PC-3 (cell line): ENCODE results near the gene RDX.

Source experiments
- EZH2 ChIP-seq: fragments of 300-600 bp; sonication (generic); IDR thresholded peaks from one replicate; pipeline ENCODE4 v1.6.1; 2017; ENCODE audit warnings: antibody characterized with exemption, mild to moderate bottlenecking, low read length; ENCODE audit not compliant: unreplicated experiment
- EZH2phosphoT487 ChIP-seq: fragments of 300-600 bp; sonication (generic); IDR thresholded peaks from 2 replicates; pipeline ENCODE4 v1.6.1; 2018; ENCODE audit warnings: mild to moderate bottlenecking, antibody characterized with exemption, low read length, borderline replicate concordance
- TF ChIP-seq, protein P1 (sequence below): fragments of 300-600 bp; sonication (generic); conservative IDR thresholded peaks from 2 replicates; pipeline ENCODE4 v1.5.1; 2017; ENCODE audit warnings: antibody characterized with exemption, low read depth, mild to moderate bottlenecking, low read length

DNA sequence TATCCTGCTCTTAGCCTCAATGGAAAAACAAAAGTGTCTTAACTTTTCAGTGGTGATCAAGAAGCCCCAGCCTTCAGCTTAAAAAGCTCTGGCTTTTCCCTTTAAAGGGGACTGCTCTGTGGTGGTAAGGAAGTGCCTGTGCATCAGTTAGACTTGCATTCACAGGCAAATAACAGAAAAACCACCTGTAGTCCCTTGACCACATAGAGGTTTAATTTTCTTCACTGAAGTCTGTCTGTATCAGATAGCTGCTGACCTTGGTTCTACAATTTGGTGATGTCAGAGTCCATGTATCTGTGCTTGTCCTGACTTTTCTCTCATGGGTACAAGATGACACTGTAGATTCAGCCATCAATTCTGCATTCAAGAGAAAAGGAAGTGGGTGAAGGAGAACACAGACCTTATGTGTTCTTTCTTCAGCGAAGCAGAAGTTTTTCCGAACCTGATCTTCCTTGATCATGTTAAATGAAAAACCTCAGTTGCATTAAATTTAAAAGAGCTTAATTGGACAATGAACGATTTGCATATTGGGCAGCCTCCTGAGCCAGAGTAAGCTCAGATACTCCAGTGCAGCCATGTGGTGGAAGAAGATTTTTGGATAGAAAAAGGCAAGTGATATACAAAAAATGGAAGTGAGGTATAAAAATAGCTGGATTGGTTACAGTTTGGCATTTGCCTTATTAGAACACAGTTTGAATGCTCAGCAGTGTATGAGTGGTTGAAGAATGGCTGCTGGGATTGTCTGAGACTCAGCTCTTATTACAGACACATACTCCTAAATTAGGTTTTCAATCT lies 43.2 kb upstream of the RDX start:
- TF ChIP-seq, protein P1, sequence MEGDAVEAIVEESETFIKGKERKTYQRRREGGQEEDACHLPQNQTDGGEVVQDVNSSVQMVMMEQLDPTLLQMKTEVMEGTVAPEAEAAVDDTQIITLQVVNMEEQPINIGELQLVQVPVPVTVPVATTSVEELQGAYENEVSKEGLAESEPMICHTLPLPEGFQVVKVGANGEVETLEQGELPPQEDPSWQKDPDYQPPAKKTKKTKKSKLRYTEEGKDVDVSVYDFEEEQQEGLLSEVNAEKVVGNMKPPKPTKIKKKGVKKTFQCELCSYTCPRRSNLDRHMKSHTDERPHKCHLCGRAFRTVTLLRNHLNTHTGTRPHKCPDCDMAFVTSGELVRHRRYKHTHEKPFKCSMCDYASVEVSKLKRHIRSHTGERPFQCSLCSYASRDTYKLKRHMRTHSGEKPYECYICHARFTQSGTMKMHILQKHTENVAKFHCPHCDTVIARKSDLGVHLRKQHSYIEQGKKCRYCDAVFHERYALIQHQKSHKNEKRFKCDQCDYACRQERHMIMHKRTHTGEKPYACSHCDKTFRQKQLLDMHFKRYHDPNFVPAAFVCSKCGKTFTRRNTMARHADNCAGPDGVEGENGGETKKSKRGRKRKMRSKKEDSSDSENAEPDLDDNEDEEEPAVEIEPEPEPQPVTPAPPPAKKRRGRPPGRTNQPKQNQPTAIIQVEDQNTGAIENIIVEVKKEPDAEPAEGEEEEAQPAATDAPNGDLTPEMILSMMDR = no peak
- TF ChIP-seq EZH2 = no peak
- TF ChIP-seq EZH2phosphoT487 = no peak
